ENCODE results near the gene PRXL2B.

PRXL2B gene

DNA sequence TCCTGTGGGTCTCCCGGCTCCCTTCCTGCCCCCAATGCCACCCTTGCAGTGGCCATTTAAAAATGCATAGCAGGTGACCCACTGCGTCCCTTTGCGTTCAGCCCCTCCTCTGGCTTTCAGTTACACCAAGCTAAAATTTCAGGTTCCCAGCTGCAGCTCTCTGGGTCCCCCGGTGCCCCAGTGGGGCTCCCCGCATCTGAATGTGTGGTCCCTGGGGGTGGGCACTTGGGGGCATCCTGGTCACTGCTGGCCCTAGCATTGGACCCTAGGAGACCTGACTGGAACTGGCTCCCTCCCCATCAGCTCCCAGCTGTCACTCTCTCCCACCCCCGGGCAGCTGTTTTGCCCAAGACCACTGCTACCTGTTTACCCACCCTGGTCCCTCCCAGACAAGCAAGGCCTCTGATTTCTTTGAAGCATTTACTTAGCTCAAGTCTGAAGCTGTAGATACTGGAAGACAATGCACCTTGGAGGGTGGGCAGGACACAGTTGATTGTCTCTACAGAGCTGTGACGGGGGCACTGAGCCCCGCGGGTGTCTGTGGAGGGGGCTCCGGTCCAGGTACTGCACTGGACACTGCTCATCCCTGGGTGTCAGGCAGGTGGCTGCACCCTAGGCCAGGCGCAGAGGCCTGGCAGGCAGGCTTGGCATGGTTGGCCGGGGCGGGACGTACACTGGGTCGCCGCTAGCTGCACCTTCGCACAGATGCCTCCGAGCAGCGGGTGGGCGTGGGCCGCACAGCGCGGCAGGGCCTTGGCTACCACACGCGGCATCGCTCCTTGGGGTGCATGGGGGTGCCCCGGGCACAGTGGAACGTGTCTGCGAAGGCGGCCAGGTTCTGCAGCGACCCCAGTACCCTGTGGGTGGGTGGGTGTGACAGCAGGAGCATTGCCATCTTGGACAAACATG, 3.9 kb downstream of the PRXL2B start:
- DNase-seq (ENCODE audit: insufficient read length, low spot score) (no peak), FAIRE-seq (no peak)
- TF ChIP-seq POLR2A (IDR thresholded peaks at IDR 0.05; ENCODE audit: low read depth, low read length): no peak

DNA sequence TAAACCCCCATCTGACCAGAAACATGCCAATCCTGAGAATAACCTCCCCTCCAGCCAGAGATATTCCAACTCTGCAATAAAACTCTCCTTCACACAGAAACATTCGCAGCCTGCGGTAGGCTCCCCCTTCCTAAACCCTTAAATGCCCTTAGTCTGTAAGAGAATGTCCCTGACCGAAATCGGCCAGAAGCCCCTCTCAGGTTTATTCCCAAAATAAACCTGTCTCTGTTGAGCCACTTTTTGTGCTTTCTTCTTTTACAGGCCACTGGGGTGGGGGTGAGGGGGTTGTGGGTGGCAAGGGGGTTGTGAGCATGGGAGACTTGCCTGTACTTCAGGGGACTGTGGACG, 4.6 kb downstream of the PRXL2B start:
- DNase-seq (ENCODE audit: insufficient read length, low spot score): no peak
- no peak for TF ChIP-seq POLR2A (IDR thresholded peaks at IDR 0.05; ENCODE audit: low read depth, low read length)
- FAIRE-seq: no peak

DNA sequence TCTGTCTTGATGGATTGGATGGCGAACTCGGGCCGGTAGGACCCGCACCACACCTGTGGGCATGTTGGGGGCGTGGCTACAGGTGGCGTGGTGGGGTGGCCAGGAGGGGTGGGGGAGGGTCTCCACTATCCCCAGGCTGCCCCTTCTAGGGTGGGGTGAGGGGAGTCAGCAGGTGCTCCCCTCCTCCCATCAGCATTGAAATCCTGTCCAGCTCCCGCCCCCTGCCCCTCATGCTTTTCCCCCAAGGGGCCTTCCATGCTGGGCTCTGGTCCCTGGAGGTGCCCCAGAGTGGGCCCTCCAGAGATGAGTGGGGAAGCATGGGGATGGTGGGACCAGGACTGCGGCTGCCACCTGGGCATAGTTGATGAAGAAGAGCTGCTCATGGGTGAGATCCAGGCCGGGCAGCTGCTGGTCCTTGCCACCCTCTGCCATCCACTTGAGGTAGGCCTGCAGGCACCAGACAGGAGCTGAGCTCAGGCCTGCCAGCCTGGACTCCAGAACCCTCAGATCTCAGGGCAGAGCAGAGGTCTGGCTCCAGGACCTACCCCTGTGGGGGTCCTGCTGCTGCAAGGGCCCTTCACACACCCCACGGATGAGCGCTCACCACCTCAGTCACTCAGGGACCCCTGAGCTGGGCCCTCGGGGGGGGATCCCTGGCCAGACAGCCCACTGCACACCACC, 5.1 kb downstream of the PRXL2B start:
- no peak for DNase-seq (ENCODE audit: insufficient read length, low spot score)
- TF ChIP-seq POLR2A (IDR thresholded peaks at IDR 0.05; ENCODE audit: low read depth, low read length): no peak
- FAIRE-seq: no peak

DNA sequence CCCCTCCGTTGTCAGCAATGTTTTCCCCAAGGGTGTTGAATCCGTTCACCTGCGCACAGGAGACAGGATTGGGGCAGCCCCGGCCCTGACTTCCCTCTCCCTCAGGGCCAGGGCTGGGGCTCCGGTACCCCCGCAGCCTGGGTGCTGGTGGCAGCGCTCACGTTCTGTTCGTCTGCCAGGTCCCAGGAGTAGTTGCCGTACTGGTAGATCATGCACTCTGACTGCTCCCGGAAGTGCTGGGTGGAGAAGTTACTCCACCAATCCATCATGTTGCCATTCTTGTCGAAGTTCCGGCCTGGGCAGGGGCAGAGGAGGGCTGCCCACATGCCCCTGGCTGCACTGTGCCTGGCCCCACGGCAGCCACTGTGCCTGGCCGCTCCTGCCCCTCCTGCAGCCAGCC, 6.1 kb downstream of the PRXL2B start:
- TF ChIP-seq POLR2A (IDR thresholded peaks at IDR 0.05; ENCODE audit: low read depth, low read length): no peak
- DNase-seq (ENCODE audit: insufficient read length, low spot score) (no peak), FAIRE-seq (no peak)

DNA sequence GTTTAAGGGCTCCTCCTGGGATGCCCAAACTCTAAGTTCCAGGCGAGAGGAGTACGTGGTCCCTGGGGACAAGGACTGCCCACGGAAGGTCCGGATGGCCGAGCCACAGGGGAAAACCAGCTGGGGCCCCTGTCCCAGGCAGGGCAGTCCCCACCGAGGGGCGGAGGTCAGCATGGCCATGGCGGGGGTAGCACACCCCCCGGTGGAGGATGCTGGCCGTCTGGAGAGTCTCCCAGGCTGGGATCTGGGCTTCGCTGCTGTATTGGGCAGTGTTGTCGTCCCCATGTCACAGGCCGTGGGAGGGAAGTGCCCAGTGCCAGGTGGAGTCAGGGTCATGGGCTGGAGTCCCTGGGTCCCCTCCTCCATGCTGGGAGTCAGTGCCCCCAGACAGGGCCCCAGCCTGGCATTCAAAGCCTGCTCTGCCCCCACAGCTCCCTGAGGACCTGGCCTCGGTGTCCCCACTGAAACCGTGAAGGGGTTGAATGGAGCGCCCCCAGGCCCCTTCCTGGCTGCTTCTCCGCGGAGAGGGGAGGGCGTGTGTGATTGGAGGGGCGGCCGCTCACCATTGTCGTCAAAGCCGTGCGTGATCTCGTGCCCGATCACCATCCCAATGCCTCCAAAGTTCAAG, 6.8 kb downstream of the PRXL2B start:
- TF ChIP-seq POLR2A (IDR thresholded peaks at IDR 0.05; ENCODE audit: low read depth, low read length): no peak
- no peak for DNase-seq (ENCODE audit: insufficient read length, low spot score)
- FAIRE-seq: no peak

DNA sequence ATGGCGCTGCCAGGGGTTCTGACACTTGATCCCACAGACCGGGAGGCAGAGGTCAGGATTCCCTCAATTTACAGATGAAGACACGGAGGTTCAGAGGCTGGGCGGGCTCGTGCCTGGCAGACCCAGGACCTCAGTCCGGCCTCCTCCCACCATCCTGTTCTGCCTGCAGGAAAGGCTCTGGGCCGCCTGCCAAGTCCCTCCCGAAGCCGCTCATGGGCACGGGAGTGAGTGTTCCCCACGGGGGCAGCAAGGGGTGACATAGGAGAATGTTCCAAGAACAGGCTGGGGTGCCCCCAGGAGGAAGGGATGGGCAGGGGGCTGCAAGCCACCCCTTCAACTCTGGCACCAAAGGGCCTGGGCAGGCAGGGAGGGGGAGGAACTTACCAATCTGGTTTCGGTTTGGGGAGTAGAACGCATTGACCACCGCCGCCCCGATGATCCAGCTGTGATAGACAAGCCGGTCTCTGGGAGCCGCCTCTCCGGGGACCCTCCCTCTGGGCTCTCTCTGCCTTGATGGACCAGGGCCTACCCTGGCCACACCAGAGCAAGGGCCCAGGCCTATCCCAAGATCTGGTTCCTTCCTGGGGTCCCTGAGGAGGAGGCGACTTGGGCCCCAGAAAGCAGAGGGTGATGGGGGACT, 7.5 kb downstream of the PRXL2B start:
- no peak for TF ChIP-seq POLR2A (IDR thresholded peaks at IDR 0.05; ENCODE audit: low read depth, low read length)
- DNase-seq (ENCODE audit: insufficient read length, low spot score) (no peak), FAIRE-seq (no peak)

DNA sequence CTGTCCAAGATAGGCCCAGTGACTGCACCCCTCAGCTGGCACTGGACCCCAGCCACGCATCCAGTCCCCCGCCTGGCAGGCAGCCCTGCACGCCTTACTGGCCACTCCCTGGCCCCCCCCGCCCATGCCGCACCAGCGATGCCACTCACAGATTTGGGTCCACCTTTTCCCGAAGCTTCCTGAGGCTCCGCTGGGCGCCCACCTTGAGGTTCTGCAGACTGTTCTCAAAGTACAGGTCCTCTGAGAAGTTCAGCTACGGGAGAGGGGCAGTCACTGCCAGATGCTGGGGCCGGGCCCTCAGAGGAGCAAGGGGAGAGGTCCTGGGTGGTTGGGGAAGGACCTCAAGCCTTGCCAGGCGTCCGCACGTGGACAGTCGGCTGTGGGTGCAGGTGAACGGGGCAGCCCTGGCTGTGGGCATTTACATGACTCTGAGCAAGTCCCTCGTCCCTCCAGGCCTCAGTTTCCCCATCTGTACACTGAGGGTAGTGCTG, 8.1 kb downstream of the PRXL2B start:
- no peak for DNase-seq (ENCODE audit: insufficient read length, low spot score)
- no peak for FAIRE-seq
- no peak for TF ChIP-seq POLR2A (IDR thresholded peaks at IDR 0.05; ENCODE audit: low read depth, low read length)

DNA sequence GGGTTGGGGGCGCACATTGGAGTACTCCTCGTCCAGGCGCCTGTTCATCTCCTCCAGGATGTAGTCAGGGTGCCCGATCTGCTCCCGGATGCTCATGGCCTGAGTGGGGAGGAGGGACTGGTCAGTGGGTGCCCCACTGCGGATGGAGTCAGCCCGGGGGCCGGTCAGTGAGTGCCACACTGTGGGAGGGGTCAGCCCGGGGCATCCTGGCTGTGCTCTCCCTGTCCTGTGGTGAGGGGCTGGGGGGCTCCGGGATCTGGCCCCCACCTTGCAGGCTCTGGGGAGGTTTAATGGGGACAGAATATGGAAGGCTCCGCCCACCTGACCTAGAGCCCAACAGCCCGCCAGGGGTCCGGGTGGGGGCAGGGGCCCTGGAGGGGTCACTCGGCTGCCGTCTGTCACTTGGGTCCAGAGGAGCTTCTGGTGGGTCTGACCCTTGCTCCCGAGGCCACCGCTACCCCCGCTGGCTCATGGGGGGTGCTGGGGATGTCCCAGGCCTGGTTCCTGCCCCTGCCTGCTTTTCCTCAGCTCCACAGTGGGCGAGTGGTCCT, 8.8 kb downstream of the PRXL2B start:
- DNase-seq (ENCODE audit: insufficient read length, low spot score) (no peak), FAIRE-seq (no peak)
- no peak for TF ChIP-seq POLR2A (IDR thresholded peaks at IDR 0.05; ENCODE audit: low read depth, low read length)

DNA sequence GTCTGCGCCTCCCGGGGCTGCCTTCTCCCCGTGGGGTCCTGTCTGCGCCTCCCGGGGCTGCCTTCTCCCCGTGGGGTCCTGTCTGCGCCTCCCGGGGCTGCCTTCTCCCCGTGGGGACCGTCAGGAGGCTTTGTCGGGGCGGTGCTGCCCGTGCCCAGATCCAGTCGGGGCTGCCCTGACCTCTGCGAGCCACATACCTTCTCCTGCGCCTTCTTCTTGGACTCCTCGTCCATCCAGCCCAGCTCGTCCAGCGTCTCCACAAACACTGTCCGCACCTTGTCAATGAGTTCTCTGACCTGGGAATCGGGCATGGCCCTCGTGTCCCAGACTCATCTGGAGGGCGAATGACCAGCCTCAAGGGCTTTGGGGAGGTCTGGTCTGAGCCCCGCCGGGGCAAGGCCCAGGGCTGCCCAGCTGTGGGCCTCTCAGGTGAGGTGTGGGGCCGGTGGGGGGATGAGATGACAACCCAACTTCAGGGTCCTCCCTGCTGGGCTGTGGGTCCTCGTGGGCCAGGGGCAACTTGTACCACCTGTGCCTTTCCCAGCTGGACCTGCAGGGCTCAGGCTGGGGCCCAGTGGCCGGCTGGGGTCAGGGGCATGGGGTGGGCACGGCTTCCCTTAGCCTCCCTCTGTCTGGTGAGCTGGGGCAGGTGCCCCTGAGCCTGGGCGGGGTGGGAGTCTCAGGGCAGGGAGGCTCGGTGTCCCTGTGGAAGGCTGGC, 9.4 kb downstream of the PRXL2B start:
- no peak for TF ChIP-seq POLR2A (IDR thresholded peaks at IDR 0.05; ENCODE audit: low read depth, low read length)
- FAIRE-seq (no peak), DNase-seq (ENCODE audit: insufficient read length, low spot score) (no peak)

DNA sequence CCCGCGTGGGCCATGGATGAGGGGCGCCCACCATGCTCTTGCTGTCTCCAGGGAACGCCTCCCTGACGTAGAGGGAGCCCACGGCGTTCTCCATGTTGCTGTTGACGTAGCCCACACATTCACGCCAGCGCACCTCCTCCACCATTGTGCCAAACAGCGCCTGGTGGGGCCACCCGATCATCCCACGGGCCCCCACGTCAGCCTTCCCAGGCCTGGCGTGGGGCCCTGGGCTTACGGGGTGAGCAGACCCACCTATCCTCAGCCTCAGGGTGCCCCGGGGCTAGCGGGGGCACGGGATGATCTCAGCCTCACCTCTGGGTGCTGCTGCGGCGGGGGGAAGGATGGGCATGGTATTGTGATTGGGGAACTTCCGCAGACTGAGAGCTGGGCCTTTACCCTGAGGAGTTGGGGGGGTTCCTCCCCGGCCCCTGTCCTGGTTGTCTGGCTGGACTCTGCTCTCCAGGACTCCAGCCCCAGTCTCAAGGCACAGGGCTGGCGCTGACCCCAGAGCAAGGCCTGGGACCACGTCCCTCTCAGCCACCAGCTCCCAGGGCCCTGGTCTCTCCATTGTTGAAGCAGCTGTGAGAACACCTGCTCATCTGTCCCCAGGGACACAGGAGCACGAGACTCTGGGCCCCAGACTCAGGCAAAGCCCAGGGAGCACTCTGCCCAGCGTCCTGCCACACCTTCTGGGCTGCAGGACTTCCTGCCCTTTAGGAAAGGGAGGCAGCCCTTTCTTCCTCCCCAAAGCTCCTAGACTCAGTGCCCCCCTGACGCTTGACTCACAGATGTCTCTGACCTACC, 10.2 kb downstream of the PRXL2B start:
- no peak for TF ChIP-seq POLR2A (IDR thresholded peaks at IDR 0.05; ENCODE audit: low read depth, low read length)
- FAIRE-seq: no peak
- no peak for DNase-seq (ENCODE audit: insufficient read length, low spot score)

DNA sequence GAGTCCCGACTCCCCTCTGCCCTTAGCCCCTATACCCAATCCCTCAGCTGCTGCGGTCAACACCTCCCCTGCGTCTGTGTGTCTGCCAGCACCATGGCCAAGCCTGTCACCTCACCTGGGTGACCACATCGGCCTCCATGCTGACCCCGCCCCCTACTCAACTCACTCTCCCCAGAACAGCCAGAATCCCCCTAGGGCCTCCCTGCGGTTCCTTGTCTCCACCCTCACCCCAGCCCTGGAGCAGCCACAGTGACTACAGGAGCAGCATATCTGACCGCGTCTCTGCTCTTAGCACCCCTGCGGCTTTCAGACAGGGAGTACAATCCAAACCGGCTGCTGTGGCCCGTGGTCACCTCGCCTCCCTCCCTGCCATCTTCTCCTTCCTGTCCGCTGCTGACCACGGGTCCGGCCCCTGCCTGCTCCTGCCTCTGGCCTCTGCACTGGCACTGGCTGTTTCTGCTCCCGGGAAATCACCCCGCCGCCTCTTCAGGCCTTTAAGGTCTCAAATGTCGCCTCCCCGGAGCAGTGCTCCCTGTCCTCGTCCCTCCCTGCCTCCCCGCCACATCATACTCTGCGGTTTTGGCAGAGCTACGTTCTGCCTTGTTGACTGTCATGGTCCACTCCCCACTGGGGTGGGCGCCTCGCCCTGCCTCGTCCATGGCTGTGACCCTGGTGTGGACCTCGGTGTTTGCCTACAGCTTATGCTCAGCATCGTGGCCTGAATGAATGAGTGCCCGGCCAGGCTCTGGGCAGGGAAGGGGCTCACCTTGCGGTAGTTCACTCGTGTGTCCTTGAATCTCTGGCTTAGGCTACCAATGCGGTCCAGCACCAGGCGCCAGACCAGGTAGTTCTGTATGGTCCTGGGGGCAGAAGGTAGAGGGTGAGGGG, 11.1 kb downstream of the PRXL2B start:
- no peak for TF ChIP-seq POLR2A (IDR thresholded peaks at IDR 0.05; ENCODE audit: low read depth, low read length)
- no peak for FAIRE-seq
- no peak for DNase-seq (ENCODE audit: insufficient read length, low spot score)

All from H54 (cell line).